Panc1 (cell line): Measurements from ENCODE around the gene MGAT5. TPM values are rescaled to one million over a fixed set of nuclear protein-coding genes. Genes with fewer than 3 reads are reported as not detected.

ENCODE experiments used
- ATAC-seq: fragments of 200-7000 bp; cut with Tn5 transposase; 2 replicates; pipeline ENCODE4 v1.9.1; 2020; ENCODE audit warnings: mild to moderate bottlenecking, moderate library complexity
- BruUV-seq: library from RNA; stranded (reverse); fragments of 400-500 nt; replicated peaks from 2 replicates; lab custom pipeline; 2021; lab: Mats Ljungman, UMichigan
- CTCF ChIA-PET: fragments of 300-600 bp; sonication (Branson Sonifier 250); formaldehyde crosslinking; loops from one replicate; lab custom pipeline; 2022; ENCODE audit warnings: antibody characterized with exemption; lab: Charles Lee
- POLR2A ChIA-PET: fragments of 300-600 bp; sonication (Branson Sonifier 250); formaldehyde crosslinking; loops from one replicate; lab custom pipeline; 2022; ENCODE audit warnings: antibody characterized with exemption; lab: Charles Lee
- DNase-seq: peaks from one replicate; pipeline ENCODE4 v3.0.0-alpha.2; 2010; ENCODE audit warnings: low read depth, low spot score
- H3K27ac ChIP-seq: 2 replicates; pipeline ENCODE4 v1.5.1; 2011; ENCODE audit warnings: mild to moderate bottlenecking, low read length, inconsistent platforms
- H3K27me3 ChIP-seq: fragments of 200-500 bp; sonication (Bioruptor generic); 2 replicates; pipeline ENCODE4 v1.6.0; 2014; ENCODE audit warnings: low read length, inconsistent platforms; ENCODE audit not compliant: control insufficient read depth, insufficient read depth
- H3K36me3 ChIP-seq: fragments of 200-500 bp; sonication (Bioruptor generic); 2 replicates; pipeline ENCODE4 v1.5.1; 2014; ENCODE audit warnings: inconsistent platforms, mild to moderate bottlenecking, low read length, moderate library complexity; ENCODE audit not compliant: control insufficient read depth, insufficient read depth
- H3K4me1 ChIP-seq: 2 replicates; pipeline ENCODE4 v1.5.1; 2011; ENCODE audit warnings: inconsistent platforms, mild to moderate bottlenecking, low read length, moderate library complexity; ENCODE audit not compliant: control insufficient read depth, insufficient read depth
- H3K4me3 ChIP-seq, 2 experiments: 2 replicates each; pipeline ENCODE4 v1.5.1; 2011 to 2012; ENCODE audit warnings: low read depth in 2 of 2, low read length in 2 of 2, mild to moderate bottlenecking in 2 of 2, inconsistent platforms in 1 of 2, moderate library complexity in 1 of 2
- H3K9me3 ChIP-seq: fragments of 200-500 bp; sonication (Bioruptor generic); 2 replicates; pipeline ENCODE4 v1.5.1; 2014; ENCODE audit warnings: low read depth, mild to moderate bottlenecking, inconsistent platforms, low read length, moderate library complexity; ENCODE audit not compliant: control insufficient read depth, insufficient read depth
- CTCF ChIP-seq: fragments of 450-650 bp; IDR thresholded peaks from 2 replicates; pipeline ENCODE4 v1.5.1; 2017; ENCODE audit warnings: mild to moderate bottlenecking
- POLR2AphosphoS5 ChIP-seq: IDR thresholded peaks from 2 replicates; pipeline ENCODE4 v1.6.1; 2012; ENCODE audit warnings: mild to moderate bottlenecking, low read depth, low read length, moderate library complexity
- SIN3A ChIP-seq: IDR thresholded peaks from 2 replicates; pipeline ENCODE4 v1.6.1; 2012; ENCODE audit warnings: low read depth, mild to moderate bottlenecking, low read length, moderate library complexity, borderline replicate concordance; ENCODE audit not compliant: insufficient read depth
- TCF7L2 ChIP-seq: IDR thresholded peaks from 2 replicates; pipeline ENCODE4 v1.6.1; 2011; ENCODE audit warnings: mild to moderate bottlenecking, low read depth, low read length, inconsistent platforms
- in situ Hi-C: cut with HindIII; loops from 2 replicates; pipeline ENCODE4 v1.10.0; 2016; ENCODE audit warnings: low sequenced_read_pairs, low pct_unique_long_range_greater_than_20kb
- intact Hi-C: fragments of 100-400 bp; cut with micrococcal nuclease; formaldehyde crosslinking; loops from one replicate; pipeline ENCODE4 v1.10.0; 2022; ENCODE audit not compliant: unreplicated experiment
- total RNA-seq: library from RNA; stranded (reverse); gene quantifications from one replicate; pipeline ENCODE4 v1.2.1, GENCODE V29; 2021; ENCODE audit not compliant: unreplicated experiment
- TF ChIP-seq, protein P1 (sequence below), 2 experiments: IDR thresholded peaks; 2 replicates each; pipeline ENCODE4 v1.6.1; 2011 to 2012; ENCODE audit warnings: low read depth in 2 of 2, control low read depth in 1 of 2, low read length in 1 of 2, mild to moderate bottlenecking in 1 of 2, moderate library complexity in 1 of 2; ENCODE audit not compliant: insufficient read depth in 1 of 2

The MGAT5 gene
- total RNA-seq, 1 experiment from 2014 or later: 22.1 TPM

GRCh38 chr2:134238371-134238770 is 15.5 kb upstream of the MGAT5 start:
- Histone ChIP-seq H3K27me3 (no peaks in the 10 kb centered on the region), H3K9me3 (no peaks in the 10 kb centered on the region), H3K4me3 (no peak overlapping the region), H3K27ac (no peak overlapping the region), H3K36me3 (no peaks in the 10 kb centered on the region), H3K4me1 (no peaks in the 10 kb centered on the region)
- TF ChIP-seq SIN3A: no peak
- no peak for TF ChIP-seq CTCF
- no peak for TF ChIP-seq POLR2AphosphoS5
- no peak for TF ChIP-seq TCF7L2
- TF ChIP-seq, protein P1, sequence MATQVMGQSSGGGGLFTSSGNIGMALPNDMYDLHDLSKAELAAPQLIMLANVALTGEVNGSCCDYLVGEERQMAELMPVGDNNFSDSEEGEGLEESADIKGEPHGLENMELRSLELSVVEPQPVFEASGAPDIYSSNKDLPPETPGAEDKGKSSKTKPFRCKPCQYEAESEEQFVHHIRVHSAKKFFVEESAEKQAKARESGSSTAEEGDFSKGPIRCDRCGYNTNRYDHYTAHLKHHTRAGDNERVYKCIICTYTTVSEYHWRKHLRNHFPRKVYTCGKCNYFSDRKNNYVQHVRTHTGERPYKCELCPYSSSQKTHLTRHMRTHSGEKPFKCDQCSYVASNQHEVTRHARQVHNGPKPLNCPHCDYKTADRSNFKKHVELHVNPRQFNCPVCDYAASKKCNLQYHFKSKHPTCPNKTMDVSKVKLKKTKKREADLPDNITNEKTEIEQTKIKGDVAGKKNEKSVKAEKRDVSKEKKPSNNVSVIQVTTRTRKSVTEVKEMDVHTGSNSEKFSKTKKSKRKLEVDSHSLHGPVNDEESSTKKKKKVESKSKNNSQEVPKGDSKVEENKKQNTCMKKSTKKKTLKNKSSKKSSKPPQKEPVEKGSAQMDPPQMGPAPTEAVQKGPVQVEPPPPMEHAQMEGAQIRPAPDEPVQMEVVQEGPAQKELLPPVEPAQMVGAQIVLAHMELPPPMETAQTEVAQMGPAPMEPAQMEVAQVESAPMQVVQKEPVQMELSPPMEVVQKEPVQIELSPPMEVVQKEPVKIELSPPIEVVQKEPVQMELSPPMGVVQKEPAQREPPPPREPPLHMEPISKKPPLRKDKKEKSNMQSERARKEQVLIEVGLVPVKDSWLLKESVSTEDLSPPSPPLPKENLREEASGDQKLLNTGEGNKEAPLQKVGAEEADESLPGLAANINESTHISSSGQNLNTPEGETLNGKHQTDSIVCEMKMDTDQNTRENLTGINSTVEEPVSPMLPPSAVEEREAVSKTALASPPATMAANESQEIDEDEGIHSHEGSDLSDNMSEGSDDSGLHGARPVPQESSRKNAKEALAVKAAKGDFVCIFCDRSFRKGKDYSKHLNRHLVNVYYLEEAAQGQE (IDR thresholded peaks at IDR 0.05; ENCODE audit: insufficient read depth in 1 of 2, low read depth in 2 of 2, low read length in 1 of 2): no peak
- no peak for ATAC-seq
- BruUV-seq: no TSS peak
- DNase-seq: no peak
- ChIA-PET CTCF (no interaction called here), POLR2A (no interaction called here)
- in situ Hi-C loops (no loop called here), intact Hi-C loops (no loop called here)

- Histone ChIP-seq H3K4me3 (no peak overlapping the region), H3K27me3 (no peaks in the 10 kb centered on the region), H3K27ac (no peak overlapping the region), H3K4me1 (no peaks in the 10 kb centered on the region), H3K36me3 (no peaks in the 10 kb centered on the region), H3K9me3 (no peaks in the 10 kb centered on the region)
- in situ Hi-C loops (no loop called here), intact Hi-C loops (no loop called here)
- no TSS peak for BruUV-seq
- ATAC-seq (no peak), DNase-seq (no peak)
- no peak for TF ChIP-seq TCF7L2
- TF ChIP-seq SIN3A: no peak
- CTCF ChIA-PET: no interaction called here
- POLR2A ChIA-PET: no interaction called here
Measured at GRCh38 chr2:134240061-134240460, 13.8 kb upstream of the MGAT5 start.

GRCh38 chr2:134241911-134242310 is 12.0 kb upstream of the MGAT5 start:
- H3K9me3 ChIP-seq: no peaks in the 10 kb centered on the region
- no peaks in the 10 kb centered on the region for H3K36me3 ChIP-seq
- H3K27me3 ChIP-seq: no peaks in the 10 kb centered on the region
- no peak overlapping the region for H3K27ac ChIP-seq
- no TSS peak for BruUV-seq
- intact Hi-C loops (no loop called here), in situ Hi-C loops (no loop called here)
- DNase-seq: no peak
- no peaks in the 10 kb centered on the region for H3K4me1 ChIP-seq
- ATAC-seq: no peak
- no peak overlapping the region for H3K4me3 ChIP-seq
- ChIA-PET CTCF (no interaction called here), POLR2A (no interaction called here)
- TF ChIP-seq POLR2AphosphoS5: no peak
- TF ChIP-seq CTCF: no peak
- TF ChIP-seq, protein P1 (IDR thresholded peaks at IDR 0.05; ENCODE audit: insufficient read depth in 1 of 2, low read depth in 2 of 2, low read length in 1 of 2): no peak
- TF ChIP-seq TCF7L2: no peak
- TF ChIP-seq SIN3A: no peak
